H1 (cell line): ENCODE measurements around the gene WDFY3. TPM values are rescaled to one million over a fixed set of nuclear protein-coding genes. Genes with fewer than 3 reads are reported as not detected.
A peak's percentile ranks its signal among the peaks of the same experiment; 100 is the strongest.

ENCODE experiments used
- CTCF ChIA-PET: fragments of 300-600 bp; sonication (Branson Sonifier 250); formaldehyde crosslinking; loops from one replicate; lab custom pipeline; 2021; ENCODE audit not compliant: partially characterized antibody; lab: Charles Lee
- POLR2A ChIA-PET: fragments of 300-600 bp; sonication (Branson Sonifier 250); formaldehyde crosslinking; loops from one replicate; lab custom pipeline; 2021; ENCODE audit warnings: inconsistent platforms; ENCODE audit not compliant: partially characterized antibody; lab: Charles Lee
- DNase-seq, 2 experiments: peaks; one replicate each; pipeline versions ENCODE4 v3.0.0 to v3.0.0-alpha.2; 2010 to 2022; ENCODE audit warnings: low spot score in 2 of 2, low read depth in 1 of 2, mixed read lengths in 1 of 2
- FAIRE-seq: peaks from 2 replicates; lab custom pipeline; 2011; peaks lifted over from hg19 to GRCh38; lab: Jason Lieb, UNC
- H2AFZ ChIP-seq: 2 replicates; pipeline ENCODE4 v1.8.1; 2012; ENCODE audit warnings: low read length, inconsistent platforms
- H2AK5ac ChIP-seq: 2 replicates; pipeline ENCODE4 v1.6.1; 2013; ENCODE audit warnings: low read depth, low read length
- H2BK120ac ChIP-seq: replicated peaks from 2 replicates; pipeline ENCODE3; 2013; ENCODE audit warnings: low read depth, low read length, inconsistent platforms
- H2BK12ac ChIP-seq: 2 replicates; pipeline ENCODE4 v1.6.1; 2013; ENCODE audit warnings: low read depth, low read length
- H2BK15ac ChIP-seq: 2 replicates; pipeline ENCODE4 v1.6.1; 2013; ENCODE audit warnings: low read length
- H2BK20ac ChIP-seq: 2 replicates; pipeline ENCODE4 v1.6.1; 2013; ENCODE audit warnings: low read length
- H2BK5ac ChIP-seq: 2 replicates; pipeline ENCODE4 v1.6.1; 2013; ENCODE audit warnings: low read depth, low read length
- H3K14ac ChIP-seq: 2 replicates; pipeline ENCODE4 v1.6.1; 2013; ENCODE audit warnings: inconsistent platforms; ENCODE audit not compliant: insufficient read length
- H3K18ac ChIP-seq: 2 replicates; pipeline ENCODE4 v1.6.1; 2013; ENCODE audit warnings: low read length; ENCODE audit errors: extremely low read depth
- H3K23ac ChIP-seq: 2 replicates; pipeline ENCODE4 v1.6.1; 2013; ENCODE audit warnings: inconsistent platforms; ENCODE audit not compliant: insufficient read length
- H3K23me2 ChIP-seq: 2 replicates; pipeline ENCODE4 v1.6.1; 2013; ENCODE audit warnings: low read depth, low read length
- H3K27ac ChIP-seq: 2 replicates; pipeline ENCODE4 v1.6.1; 2011; ENCODE audit warnings: low read depth, low read length, inconsistent platforms
- H3K27me3 ChIP-seq, 4 experiments: replicated peaks in 1 of 4; 1 replicate in 1 of 4; 2 replicates in 3 of 4; pipeline versions ENCODE4 v1.6.1 to v1.8.1; 2011 to 2013; ENCODE audit warnings: low read length in 3 of 4, mild to moderate bottlenecking in 3 of 4, inconsistent platforms in 2 of 4, mixed read lengths in 2 of 4, moderate library complexity in 1 of 4; ENCODE audit not compliant: control insufficient read depth in 3 of 4, insufficient read depth in 3 of 4; ENCODE audit errors: extremely low read depth in 1 of 4
- H3K36me3 ChIP-seq, 4 experiments: 2 replicates each; pipeline versions ENCODE4 v1.6.1 to v1.8.1; 2011 to 2013; ENCODE audit warnings: mild to moderate bottlenecking in 4 of 4, low read length in 3 of 4, moderate library complexity in 2 of 4, control low read depth in 1 of 4, inconsistent platforms in 1 of 4; ENCODE audit not compliant: insufficient read depth in 4 of 4, control insufficient read depth in 2 of 4
- H3K4ac ChIP-seq: replicated peaks from 2 replicates; pipeline ENCODE3; 2013; ENCODE audit warnings: low read length, low read depth, mixed read lengths, inconsistent platforms; ENCODE audit not compliant: insufficient read length
- H3K4me1 ChIP-seq, 4 experiments: replicated peaks in 1 of 4; 1 replicate in 1 of 4; 2 replicates in 3 of 4; pipeline versions ENCODE4 v1.6.1 to v1.8.1; 2011 to 2013; ENCODE audit warnings: low read length in 3 of 4, inconsistent platforms in 2 of 4, mixed read lengths in 1 of 4; ENCODE audit not compliant: insufficient read depth in 4 of 4, control insufficient read depth in 3 of 4
- H3K4me2 ChIP-seq, 2 experiments: 2 replicates each; pipeline versions ENCODE4 v1.6.1 to v1.8.1; 2011 to 2013; ENCODE audit warnings: low read depth in 2 of 2, low read length in 2 of 2, control low read depth in 1 of 2, inconsistent platforms in 1 of 2, mild to moderate bottlenecking in 1 of 2; ENCODE audit not compliant: insufficient read depth in 1 of 2
- H3K4me3 ChIP-seq, 4 experiments: fragments of 200-600, 300-600 bp in 1 of 4; sonication (generic), shearing (Covaris generic), sonication (Bioruptor Twin) in 1 of 4; 2 replicates each; pipeline versions ENCODE4 v1.5.1 to v1.8.1; 2011 to 2016; ENCODE audit warnings: low read length in 4 of 4, low read depth in 3 of 4, control low read depth in 2 of 4, inconsistent platforms in 2 of 4, mild to moderate bottlenecking in 2 of 4, mixed read lengths in 1 of 4, moderate library complexity in 1 of 4; ENCODE audit not compliant: insufficient read depth in 2 of 4; ENCODE audit errors: extremely low read depth in 1 of 4
- H3K56ac ChIP-seq: replicated peaks from 2 replicates; pipeline ENCODE3; 2013; ENCODE audit warnings: low read depth, mild to moderate bottlenecking, mixed read lengths, low read length, inconsistent platforms; ENCODE audit not compliant: insufficient read length
- H3K79me1 ChIP-seq: 2 replicates; pipeline ENCODE4 v1.6.1; 2013; ENCODE audit warnings: low read depth, low read length, control low read depth
- H3K79me2 ChIP-seq, 2 experiments: 2 replicates each; pipeline versions ENCODE4 v1.6.1 to v1.8.1; 2012 to 2013; ENCODE audit warnings: low read length in 2 of 2, mild to moderate bottlenecking in 2 of 2, inconsistent platforms in 1 of 2; ENCODE audit not compliant: insufficient read depth in 2 of 2, control insufficient read depth in 1 of 2
- H3K9ac ChIP-seq, 4 experiments: replicated peaks in 1 of 4; 1 replicate in 1 of 4; 2 replicates in 3 of 4; pipeline versions ENCODE4 v1.6.1 to v1.8.1; 2011 to 2013; ENCODE audit warnings: low read depth in 3 of 4, low read length in 3 of 4, control low read depth in 2 of 4, mild to moderate bottlenecking in 2 of 4, moderate library complexity in 2 of 4, inconsistent platforms in 1 of 4; ENCODE audit errors: extremely low read depth in 1 of 4
- H3K9me3 ChIP-seq, 2 experiments: 2 replicates each; pipeline versions ENCODE4 v1.6.1 to v1.8.1; 2012 to 2013; ENCODE audit warnings: mild to moderate bottlenecking in 2 of 2, moderate library complexity in 2 of 2, control low read depth in 1 of 2, inconsistent platforms in 1 of 2, low read depth in 1 of 2, low read length in 1 of 2, mixed read lengths in 1 of 2; ENCODE audit not compliant: insufficient read depth in 2 of 2
- H4K20me1 ChIP-seq, 2 experiments: replicated peaks in 1 of 2; 2 replicates each; pipeline versions ENCODE3 to v1.8.1; 2011 to 2013; ENCODE audit warnings: inconsistent platforms in 2 of 2, low read length in 2 of 2, mild to moderate bottlenecking in 1 of 2; ENCODE audit not compliant: insufficient read depth in 2 of 2, control insufficient read depth in 1 of 2
- H4K5ac ChIP-seq: 2 replicates; pipeline ENCODE4 v1.6.1; 2013; ENCODE audit warnings: low read length, low read depth, mixed read lengths, inconsistent platforms; ENCODE audit not compliant: insufficient read length
- H4K8ac ChIP-seq: 2 replicates; pipeline ENCODE4 v1.8.0; 2013; ENCODE audit warnings: mild to moderate bottlenecking, moderate library complexity, low read length, inconsistent platforms; ENCODE audit not compliant: insufficient read depth; ENCODE audit errors: extremely low read depth
- H4K91ac ChIP-seq: replicated peaks from 2 replicates; pipeline ENCODE3; 2013; ENCODE audit warnings: low read length, mixed read lengths, inconsistent platforms; ENCODE audit not compliant: insufficient read length
- BACH1 ChIP-seq: IDR thresholded peaks from 2 replicates; pipeline ENCODE4 v1.6.1; 2012; ENCODE audit warnings: low read length, improper control_type of control experiment
- BCL11A ChIP-seq, 2 experiments: IDR thresholded peaks; one replicate each; pipeline ENCODE4 v1.6.1; 2011; ENCODE audit warnings: low read depth in 2 of 2, low read length in 2 of 2, mild to moderate bottlenecking in 2 of 2
- CBX8 ChIP-seq: fragments of 300-800, 300-1000 bp; sonication (generic); IDR thresholded peaks from 2 replicates; pipeline ENCODE4 v1.7.1; 2016; ENCODE audit warnings: low read depth, low read length, borderline replicate concordance
- HDAC6 ChIP-seq: IDR thresholded peaks from one replicate; pipeline ENCODE4 v1.7.1; 2012; ENCODE audit warnings: low read depth, mild to moderate bottlenecking, inconsistent platforms, low read length, moderate library complexity
- NRF1 ChIP-seq: IDR thresholded peaks from 2 replicates; pipeline ENCODE4 v1.6.1; 2011; ENCODE audit warnings: mild to moderate bottlenecking, low read depth, low read length, improper control_type of control experiment
- RFX5 ChIP-seq: IDR thresholded peaks from 2 replicates; pipeline ENCODE4 v1.6.1; 2011; ENCODE audit warnings: low read depth, low read length, improper control_type of control experiment, borderline replicate concordance
- TCF12 ChIP-seq: IDR thresholded peaks from 2 replicates; pipeline ENCODE4 v1.6.1; 2011; ENCODE audit warnings: low read depth, mild to moderate bottlenecking, low read length
- ZNF274 ChIP-seq: IDR thresholded peaks from 2 replicates; pipeline ENCODE4 v1.7.0; 2012; ENCODE audit warnings: low read length, borderline replicate concordance; ENCODE audit errors: extremely low read depth
- WGBS, 2 experiments: shearing (Covaris generic) in 1 of 2; methylation state at CpG; one replicate each; pipeline versions ENCODE4 v1.1.6 to v1.1.7; 2013 to 2015; ENCODE audit warnings: low lambda C conversion rate in 2 of 2, mixed read lengths in 2 of 2, inconsistent platforms in 1 of 2, low coverage in 1 of 2, missing lambda C conversion rate in 1 of 2; ENCODE audit not compliant: insufficient replicate concordance in 2 of 2, insufficient coverage in 1 of 2, insufficient read length in 1 of 2; ENCODE audit errors: extremely low coverage in 1 of 2, missing lambda C conversion rate in 1 of 2; 5-methylcytosine and 5-hydroxymethylcytosine counted together
- polyA plus RNA-seq, 7 experiments: library from polyadenylated mRNA; depleted of rRNA in 3 of 7; stranded (reverse) in 5 of 7; unstranded in 2 of 7; fragments of >200 nt in 5 of 7; fragments of 200-250 nt in 2 of 7; gene quantifications; 1 replicate in 5 of 7; 2 replicates in 1 of 7; 4 replicates in 1 of 7; pipeline versions ENCODE4 v1.2.1 to v1.2.3, GENCODE V29; 2011 to 2013; ENCODE audit warnings: missing spikeins in 2 of 7, mixed read lengths in 2 of 7
- total RNA-seq: library from RNA; stranded (reverse); fragmentation: NEBNext Ultra II Directional; extraction: Animal tissue kit (Norgen Biotek cat#: 25700); gene quantifications from 2 replicates; pipeline ENCODE4 v1.2.1, GENCODE V29; 2021

WDFY3 gene
- total and polyA plus RNA-seq, 2 of the 8 experiments (the other 6 are each of a cell fraction or from before 2014, with no cell fraction given) = 25.6 to 62.4 TPM

DNA sequence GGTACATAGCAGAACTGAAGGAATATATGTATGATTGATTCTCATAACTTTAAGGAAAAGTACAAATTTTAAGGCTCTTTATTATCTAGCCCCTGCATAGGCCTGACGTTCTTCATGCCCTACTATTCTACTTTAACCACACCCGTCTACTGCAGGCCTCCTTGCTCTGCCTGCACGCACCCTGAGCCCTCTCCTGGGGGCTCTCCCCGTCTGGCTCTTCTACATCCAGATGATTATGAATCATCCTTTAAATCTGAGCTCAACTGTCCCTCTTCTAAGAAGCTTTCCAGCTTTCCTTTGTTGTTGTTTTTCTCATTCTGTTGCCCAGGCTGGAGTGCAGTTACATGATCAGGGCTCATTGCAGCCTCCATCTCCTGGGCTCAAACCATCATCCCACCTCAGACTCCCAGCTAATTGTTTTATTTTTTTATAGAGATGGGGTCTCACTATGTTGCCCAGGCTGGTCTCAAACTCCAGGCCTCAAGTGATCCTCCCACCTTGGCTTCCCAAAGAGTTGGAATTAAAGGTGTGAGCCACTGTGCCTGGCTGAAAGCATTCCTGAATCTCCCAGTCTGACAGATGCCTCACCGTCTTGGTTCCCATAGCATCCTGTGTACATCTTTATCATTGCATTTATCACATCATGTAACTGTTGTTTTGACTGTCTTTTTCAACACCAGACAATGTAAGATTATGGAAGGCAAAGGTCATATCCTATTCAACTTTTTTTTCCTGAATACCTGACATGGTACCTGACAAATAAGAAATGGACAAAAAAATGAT is 89.2 kb downstream of the WDFY3 start:
- H3K79me2 ChIP-seq = peaks cover 0 to 12% of the 10 kb centered on the region in 2 experiments; a peak in 2 of 4 replicates
- no peak overlapping the region for H2BK15ac ChIP-seq
- H3K4me1 ChIP-seq = peaks cover 0 to 3% (median 1%) of the 10 kb centered on the region in 4 experiments; a peak in 1 of 7 replicates
- H4K20me1 ChIP-seq = no peaks in the 10 kb centered on the region
- no peaks in the 10 kb centered on the region for H3K23me2 ChIP-seq
- H3K79me1 ChIP-seq = no peaks in the 10 kb centered on the region
- 87% methylated on average over 5 of the region's 5 CpGs; no CpG with 5 or more reads in 1 of the 2 experiments for whole genome bisulfite sequencing, 2 experiments
- no peak for TF ChIP-seq RFX5
- no peak for TF ChIP-seq BCL11A (IDR thresholded peaks at IDR 0.05; ENCODE audit: low read depth in 2 of 2, low read length in 2 of 2)
- TF ChIP-seq CBX8 = no peak
- no peak for TF ChIP-seq BACH1
- no peak for TF ChIP-seq ZNF274
- TF ChIP-seq HDAC6 = no peak
- no peak for TF ChIP-seq TCF12
- no peak for TF ChIP-seq NRF1
- H4K5ac ChIP-seq = no peak overlapping the region
- H2BK120ac ChIP-seq = no peak overlapping the region
- H4K8ac ChIP-seq = no peak overlapping the region
- no peak overlapping the region for H3K23ac ChIP-seq
- no peak overlapping the region for H2BK5ac ChIP-seq
- no peak overlapping the region for H3K56ac ChIP-seq
- POLR2A ChIA-PET = interaction anchor here (1.4 kb wide), 1 partner anchor 13 kb away, joined by 4 read pairs; no protein-coding TSS in a partner anchor
- H3K14ac ChIP-seq = no peak overlapping the region
- no peaks in the 10 kb centered on the region for H3K27me3 ChIP-seq
- H3K27ac ChIP-seq = no peak overlapping the region
- H2BK20ac ChIP-seq = no peak overlapping the region
- H3K36me3 ChIP-seq = no peaks in the 10 kb centered on the region
- CTCF ChIA-PET = interaction anchor here (1.3 kb wide), 1 partner anchor 11 kb away, joined by 3 read pairs; no protein-coding TSS in a partner anchor
- no peak overlapping the region for H2AFZ ChIP-seq
- no peak overlapping the region for H3K9ac ChIP-seq
- no peak overlapping the region for H3K4ac ChIP-seq
- H3K4me3 ChIP-seq = no peak overlapping the region
- H2AK5ac ChIP-seq = no peak overlapping the region
- no peak overlapping the region for H3K4me2 ChIP-seq
- H4K91ac ChIP-seq = no peak overlapping the region
- H3K9me3 ChIP-seq = no peaks in the 10 kb centered on the region
- DNase-seq (no peak), FAIRE-seq (peak; percentile 13)
- no peak overlapping the region for H2BK12ac ChIP-seq
- H3K18ac ChIP-seq = no peak overlapping the region
